HepG2 (cell line): ENCODE results near the gene TAF3. TPM values are rescaled to one million over a fixed set of nuclear protein-coding genes. Genes with fewer than 3 reads are reported as not detected.

Experiments used
- BCLAF1 ChIP-seq: fragments of 450-650 bp; IDR thresholded peaks from 2 replicates; pipeline ENCODE4 v1.6.1; 2017; ENCODE audit warnings: mild to moderate bottlenecking
- CHCHD3 ChIP-seq: sonication (generic); formaldehyde crosslinking; IDR thresholded peaks from 2 replicates; pipeline ENCODE4 v1.8.0; 2022; ENCODE audit warnings: mild to moderate bottlenecking, missing genetic modification reagents, moderate library complexity
- DNMT3B ChIP-seq: conservative IDR thresholded peaks from 2 replicates; pipeline ENCODE4 v1.6.1; 2016; ENCODE audit warnings: missing biosample characterization, control low read depth
- GMEB1 ChIP-seq: sonication (generic); formaldehyde crosslinking; IDR thresholded peaks from 2 replicates; pipeline ENCODE4 v1.5.1; 2020; ENCODE audit warnings: missing genetic modification reagents, mild to moderate bottlenecking, borderline replicate concordance
- HCFC1 ChIP-seq: fragments of 150-350 bp; IDR thresholded peaks from 2 replicates; pipeline ENCODE4 v1.6.1; 2014; ENCODE audit warnings: low read depth, low read length
- HNF4G ChIP-seq, 2 experiments: sonication (generic) in 1 of 2; formaldehyde crosslinking in 1 of 2; IDR thresholded peaks; 2 replicates each; pipeline versions ENCODE4 v1.4.0 to v1.6.1; 2011 to 2020; ENCODE audit warnings: borderline replicate concordance in 2 of 2, low read depth in 2 of 2, mild to moderate bottlenecking in 2 of 2, low read length in 1 of 2, missing genetic modification reagents in 1 of 2, moderate library complexity in 1 of 2
- HOXD1 ChIP-seq: sonication (generic); formaldehyde crosslinking; IDR thresholded peaks from 2 replicates; pipeline ENCODE4 v1.5.0; 2020; ENCODE audit warnings: missing genetic modification reagents
- JDP2 ChIP-seq: sonication (generic); formaldehyde crosslinking; IDR thresholded peaks from 2 replicates; pipeline ENCODE4 v1.8.1; 2022; ENCODE audit warnings: missing genetic modification reagents, borderline replicate concordance
- LCORL ChIP-seq, 2 experiments: fragments of 450-650 bp in 1 of 2; sonication (generic) in 1 of 2; formaldehyde crosslinking in 1 of 2; IDR thresholded peaks; 2 replicates each; pipeline versions ENCODE4 v1.5.0 to v1.6.1; 2017 to 2020; ENCODE audit warnings: antibody characterized with exemption in 1 of 2, missing genetic modification reagents in 1 of 2
- MYPOP ChIP-seq: sonication (generic); formaldehyde crosslinking; IDR thresholded peaks from 2 replicates; pipeline ENCODE4 v1.8.1; 2023; ENCODE audit warnings: mild to moderate bottlenecking, moderate library complexity, missing genetic modification reagents
- NR3C1 ChIP-seq: sonication (generic); formaldehyde crosslinking; IDR thresholded peaks from 2 replicates; pipeline ENCODE4 v1.4.0; 2020; ENCODE audit warnings: missing genetic modification reagents
- REPIN1 ChIP-seq: sonication (generic); formaldehyde crosslinking; IDR thresholded peaks from 2 replicates; pipeline ENCODE4 v1.8.0; 2022; ENCODE audit warnings: missing genetic modification reagents, low read depth, mild to moderate bottlenecking, borderline replicate concordance
- SALL2 ChIP-seq: sonication (generic); formaldehyde crosslinking; IDR thresholded peaks from 2 replicates; pipeline ENCODE4 v1.8.1; 2023; ENCODE audit warnings: mild to moderate bottlenecking, missing genetic modification reagents, inconsistent platforms
- SKI ChIP-seq: fragments of 450-650 bp; IDR thresholded peaks from one replicate; pipeline ENCODE4 v1.6.1; 2018; ENCODE audit warnings: mild to moderate bottlenecking; ENCODE audit not compliant: partially characterized antibody
- SNAPC5 ChIP-seq: sonication (generic); formaldehyde crosslinking; IDR thresholded peaks from 2 replicates; pipeline ENCODE4 v1.8.1; 2023; ENCODE audit warnings: mild to moderate bottlenecking, missing genetic modification reagents, borderline replicate concordance
- U2AF2 ChIP-seq: fragments of 200-400 bp; formaldehyde crosslinking; IDR thresholded peaks from 2 replicates; pipeline ENCODE4 v1.6.1; 2017; ENCODE audit warnings: low read depth, mild to moderate bottlenecking, low read length
- ZFP1 ChIP-seq: IDR thresholded peaks from 2 replicates; pipeline ENCODE4 v1.6.1; 2016
- ZNF367 ChIP-seq: sonication (generic); formaldehyde crosslinking; IDR thresholded peaks from 2 replicates; pipeline ENCODE4 v1.4.0; 2020; ENCODE audit warnings: missing genetic modification reagents, borderline replicate concordance
- ZNF710 ChIP-seq: sonication (generic); formaldehyde crosslinking; IDR thresholded peaks from 2 replicates; pipeline ENCODE4 v1.5.0; 2020; ENCODE audit warnings: mild to moderate bottlenecking, missing genetic modification reagents, borderline replicate concordance
- ZSCAN29 ChIP-seq: sonication (generic); formaldehyde crosslinking; conservative IDR thresholded peaks from 2 replicates; pipeline ENCODE4 v1.4.0; 2020; ENCODE audit warnings: mild to moderate bottlenecking, missing genetic modification reagents
- polyA plus RNA-seq, 8 experiments: library from polyadenylated mRNA; depleted of rRNA in 3 of 8; stranded (reverse) in 7 of 8; unstranded in 1 of 8; fragments of >200 nt; fragmentation: Illumina TruSeq in 4 of 8; extraction: Trizol in 4 of 8; gene quantifications; 2 replicates each; pipeline versions ENCODE4 v1.2.1 to v1.2.3, GENCODE V29; 2011 to 2016; ENCODE audit warnings: low read depth in 4 of 8, missing spikeins in 1 of 8, mixed read lengths in 1 of 8; ENCODE audit not compliant: insufficient read depth in 1 of 8
- total RNA-seq, 5 experiments: library from RNA; depleted of rRNA; stranded (reverse); fragments of >200 nt; fragmentation: Illumina TruSeq; extraction: Trizol; gene quantifications; 2 replicates each; pipeline ENCODE4 v1.2.3, GENCODE V29; 2016; ENCODE audit warnings: low read depth in 1 of 5

The TAF3 gene
- total and polyA plus RNA-seq, 2 of the 13 experiments (the other 11 are each of a cell fraction or from before 2014, with no cell fraction given): 1.7 to 2.9 TPM

GRCh38 chr10:7818295-7819120 is at the start of gene TAF3 (continued):
- TF ChIP-seq GMEB1 (peak; percentile 89), ZNF710 (CRISPR knock-in tag) (peak; percentile 22; the same call in 1 of the 2 replicates), MYPOP (CRISPR knock-in tag) (peak; percentile 81), SNAPC5 (CRISPR knock-in tag) (no peak; the same call in 1 of the 2 replicates), HCFC1 (peak; percentile 65), LCORL (IDR thresholded peaks at IDR 0.05) (no peak), LCORL (CRISPR knock-in tag; IDR thresholded peaks at IDR 0.05) (peak; percentile 83), HNF4G (IDR thresholded peaks at IDR 0.05; ENCODE audit: borderline replicate concordance, low read depth, low read length) (no peak), HNF4G (CRISPR knock-in tag; IDR thresholded peaks at IDR 0.05; ENCODE audit: borderline replicate concordance, low read depth) (peak; percentile 54; the same call in 1 of the 2 replicates), DNMT3B (CRISPR knock-in tag) (no peak; the same call in 1 of the 2 replicates), ZFP1 (CRISPR knock-in tag) (peak; percentile 31; the same call in 1 of the 2 replicates), HOXD1 (CRISPR knock-in tag) (peak; percentile 50; the same call in 1 of the 2 replicates), NR3C1 (no peak), JDP2 (CRISPR knock-in tag) (no peak), ZSCAN29 (CRISPR knock-in tag) (peak; percentile 76; the same call in 1 of the 2 replicates), SALL2 (CRISPR knock-in tag) (peak; percentile 83), ZNF367 (CRISPR knock-in tag) (0 out of 2 replicates have a peak, but pooled peaks have one; percentile 30), BCLAF1 (no peak), SKI (peak; percentile 17), U2AF2 (no peak), CHCHD3 (no peak), REPIN1 (CRISPR knock-in tag) (peak; percentile 91; the same call in 1 of the 2 replicates)
